Caco-2 (cell line): ENCODE data around the gene ZDHHC3. TPM values are rescaled to one million over a fixed set of nuclear protein-coding genes. Genes with fewer than 3 reads are reported as not detected.

ENCODE experiments used
- BruUV-seq: library from RNA; stranded (reverse); fragments of 400-500 nt; replicated peaks from 2 replicates; lab custom pipeline; 2021; lab: Mats Ljungman, UMichigan
- CTCF ChIA-PET: fragments of 300-600 bp; sonication (Branson Sonifier 250); formaldehyde crosslinking; loops from one replicate; lab custom pipeline; 2022; ENCODE audit warnings: antibody characterized with exemption; lab: Charles Lee
- POLR2A ChIA-PET: fragments of 300-600 bp; sonication (Branson Sonifier 250); formaldehyde crosslinking; loops from one replicate; lab custom pipeline; 2022; ENCODE audit warnings: antibody characterized with exemption; lab: Charles Lee
- DNase-seq, 2 experiments: peaks; one replicate each; pipeline versions ENCODE4 v3.0.0 to v3.0.0-alpha.2; 2020 to 2022
- H3K27me3 ChIP-seq: replicated peaks from 2 replicates; pipeline ENCODE4 v1.6.0; 2011; ENCODE audit warnings: low read length; ENCODE audit not compliant: control insufficient read depth, insufficient read depth
- H3K36me3 ChIP-seq: 2 replicates; pipeline ENCODE4 v1.5.1; 2011; ENCODE audit warnings: low read length; ENCODE audit not compliant: control insufficient read depth, insufficient read depth
- H3K4me1 ChIP-seq: fragments of 250-450 bp; sonication (Bioruptor Pico); 2 replicates; pipeline ENCODE4 v1.5.1; 2020; ENCODE audit warnings: mild to moderate bottlenecking
- H3K4me3 ChIP-seq: 2 replicates; pipeline ENCODE4 v1.5.1; 2011; ENCODE audit warnings: low read depth, mild to moderate bottlenecking, control low read depth, low read length
- H3K9me3 ChIP-seq: fragments of 250-450 bp; sonication (Bioruptor Pico); 2 replicates; pipeline ENCODE4 v1.5.1; 2020; ENCODE audit warnings: mild to moderate bottlenecking, moderate library complexity
- H3K27ac Mint-ChIP-seq: one replicate; pipeline ENCODE4 v1.8.0; 2022; ENCODE audit warnings: mixed read lengths; ENCODE audit not compliant: unreplicated experiment
- H3K27me3 Mint-ChIP-seq: one replicate; pipeline ENCODE4 v1.8.0; 2022; ENCODE audit warnings: mixed read lengths; ENCODE audit not compliant: insufficient read depth, unreplicated experiment
- H3K36me3 Mint-ChIP-seq: one replicate; pipeline ENCODE4 v1.8.0; 2022; ENCODE audit warnings: mild to moderate bottlenecking, mixed read lengths; ENCODE audit not compliant: insufficient read depth, unreplicated experiment
- H3K4me1 Mint-ChIP-seq: one replicate; pipeline ENCODE4 v1.8.0; 2022; ENCODE audit warnings: low read depth, mixed read lengths; ENCODE audit not compliant: unreplicated experiment
- H3K4me3 Mint-ChIP-seq: one replicate; pipeline ENCODE4 v1.8.0; 2022; ENCODE audit warnings: mild to moderate bottlenecking, moderate library complexity, mixed read lengths; ENCODE audit not compliant: unreplicated experiment
- H3K9me3 Mint-ChIP-seq: one replicate; pipeline ENCODE4 v1.8.0; 2022; ENCODE audit warnings: mixed read lengths; ENCODE audit not compliant: unreplicated experiment
- intact Hi-C: fragments of 100-400 bp; cut with micrococcal nuclease; formaldehyde crosslinking; loops from one replicate; pipeline ENCODE4 v1.10.0; 2022; ENCODE audit not compliant: unreplicated experiment
- total RNA-seq: library from RNA; stranded (reverse); gene quantifications from 2 replicates; pipeline ENCODE4 v1.2.3, GENCODE V29; 2022
- TF ChIP-seq, protein P1 (sequence below), 2 experiments: fragments of 200-600 bp in 1 of 2; IDR thresholded peaks; 1 replicate in 1 of 2; 2 replicates in 1 of 2; pipeline versions ENCODE4 v1.5.1 to v1.8.0; 2011 to 2022; ENCODE audit warnings: antibody characterized with exemption in 1 of 2, control low read depth in 1 of 2, inconsistent platforms in 1 of 2, low read depth in 1 of 2, low read length in 1 of 2, mild to moderate bottlenecking in 1 of 2, moderate library complexity in 1 of 2; ENCODE audit not compliant: insufficient read depth in 1 of 2, severe bottlenecking in 1 of 2, unreplicated experiment in 1 of 2

Gene ZDHHC3
- total RNA-seq, 1 experiment from 2014 or later = 71.3 TPM

DNA sequence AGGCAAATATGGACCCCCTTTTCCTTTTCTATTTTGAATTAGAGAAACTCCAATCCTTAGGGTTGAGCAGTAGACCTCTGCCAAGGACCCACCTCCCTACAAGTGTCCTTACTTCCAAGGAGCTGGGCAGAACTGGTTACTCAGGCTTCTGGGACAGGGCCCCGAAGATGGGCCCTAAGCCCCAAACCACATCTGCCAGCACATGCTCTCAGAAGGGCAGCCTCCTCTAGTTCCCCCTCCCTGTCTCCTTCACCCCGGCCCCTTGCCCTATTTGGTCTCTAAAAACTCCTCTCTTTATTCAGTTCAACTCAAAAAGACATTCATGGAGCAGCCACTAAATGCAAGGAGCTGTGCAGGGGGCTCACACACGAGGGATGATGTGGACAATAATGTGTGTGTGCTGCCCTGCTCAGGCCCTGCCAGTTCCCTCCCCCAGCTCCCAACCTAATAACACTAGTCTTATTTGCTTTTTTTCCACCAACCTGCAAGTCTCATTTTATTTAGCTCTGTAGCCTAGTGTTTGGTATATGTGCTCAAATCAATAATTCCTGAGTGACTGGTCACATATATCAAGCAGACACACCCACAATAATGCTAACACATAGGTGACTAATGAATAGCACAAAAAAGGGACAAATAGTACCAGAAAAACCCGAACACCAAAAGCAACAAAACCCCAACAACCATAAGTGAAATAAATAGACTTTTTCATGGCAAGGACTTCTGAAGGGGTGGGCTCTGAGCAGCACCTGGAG lies 12.2 kb downstream of the ZDHHC3 start:
- Histone ChIP-seq H3K4me3 (no peak overlapping the region), H3K9me3 (no peaks in the 10 kb centered on the region), H3K36me3 (no peaks in the 10 kb centered on the region), H3K27me3 (no peaks in the 10 kb centered on the region), H3K4me1 (peaks cover 9% of the 10 kb centered on the region; the same call in 1 of the 2 replicates)
- H3K27ac Mint-ChIP-seq = no peak overlapping the region
- H3K27me3 Mint-ChIP-seq = no peaks in the 10 kb centered on the region
- no peaks in the 10 kb centered on the region for H3K4me1 Mint-ChIP-seq
- BruUV-seq = no TSS peak
- ChIA-PET POLR2A (no interaction called here), CTCF (no interaction called here)
- H3K9me3 Mint-ChIP-seq = no peaks in the 10 kb centered on the region
- H3K4me3 Mint-ChIP-seq = no peak overlapping the region
- TF ChIP-seq, protein P1, sequence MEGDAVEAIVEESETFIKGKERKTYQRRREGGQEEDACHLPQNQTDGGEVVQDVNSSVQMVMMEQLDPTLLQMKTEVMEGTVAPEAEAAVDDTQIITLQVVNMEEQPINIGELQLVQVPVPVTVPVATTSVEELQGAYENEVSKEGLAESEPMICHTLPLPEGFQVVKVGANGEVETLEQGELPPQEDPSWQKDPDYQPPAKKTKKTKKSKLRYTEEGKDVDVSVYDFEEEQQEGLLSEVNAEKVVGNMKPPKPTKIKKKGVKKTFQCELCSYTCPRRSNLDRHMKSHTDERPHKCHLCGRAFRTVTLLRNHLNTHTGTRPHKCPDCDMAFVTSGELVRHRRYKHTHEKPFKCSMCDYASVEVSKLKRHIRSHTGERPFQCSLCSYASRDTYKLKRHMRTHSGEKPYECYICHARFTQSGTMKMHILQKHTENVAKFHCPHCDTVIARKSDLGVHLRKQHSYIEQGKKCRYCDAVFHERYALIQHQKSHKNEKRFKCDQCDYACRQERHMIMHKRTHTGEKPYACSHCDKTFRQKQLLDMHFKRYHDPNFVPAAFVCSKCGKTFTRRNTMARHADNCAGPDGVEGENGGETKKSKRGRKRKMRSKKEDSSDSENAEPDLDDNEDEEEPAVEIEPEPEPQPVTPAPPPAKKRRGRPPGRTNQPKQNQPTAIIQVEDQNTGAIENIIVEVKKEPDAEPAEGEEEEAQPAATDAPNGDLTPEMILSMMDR (IDR thresholded peaks at IDR 0.05; ENCODE audit: insufficient read depth in 1 of 2, low read depth in 1 of 2, low read length in 1 of 2, severe bottlenecking in 1 of 2, unreplicated experiment in 1 of 2) = no peak
- DNase-seq = no peak
- H3K36me3 Mint-ChIP-seq = no peaks in the 10 kb centered on the region
- intact Hi-C loops = no loop called here

DNA sequence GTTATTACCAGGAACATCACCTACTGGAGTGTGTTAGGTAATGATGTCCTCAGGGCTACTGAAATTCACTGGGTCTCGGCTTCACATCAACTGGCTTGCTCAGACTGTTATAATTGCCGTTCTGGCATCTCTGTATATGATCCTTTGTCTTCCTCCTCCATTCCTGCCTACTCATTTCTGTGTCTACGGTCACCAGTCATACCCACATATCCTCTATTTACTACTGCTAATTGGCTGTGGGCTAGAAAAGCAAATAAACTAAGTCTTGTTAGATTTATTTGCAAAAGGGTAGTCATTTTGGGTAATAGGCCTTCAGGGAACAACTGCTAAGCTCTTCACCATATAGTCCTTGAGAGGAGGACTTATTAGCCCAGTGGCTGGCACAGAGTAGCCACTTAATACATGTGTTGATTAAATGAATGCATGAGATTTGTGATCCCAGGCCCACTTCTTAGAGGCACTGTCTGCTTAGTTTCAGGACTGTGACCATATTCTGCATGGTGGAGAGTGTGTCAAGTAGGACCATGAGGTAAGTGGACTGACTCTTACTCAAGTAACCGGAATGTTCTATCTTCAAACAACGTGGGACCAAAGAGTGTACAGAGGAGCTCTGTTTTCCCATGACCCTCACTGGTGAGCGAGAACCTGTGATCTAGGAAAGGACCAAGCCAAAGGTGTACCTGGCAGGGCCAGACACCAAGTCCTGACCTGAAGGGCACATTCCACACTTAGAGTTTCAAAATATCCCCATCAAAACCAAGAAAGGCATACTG lies 13.2 kb downstream of the ZDHHC3 start:
- Mint-ChIP-seq H3K4me1 (no peaks in the 10 kb centered on the region), H3K27ac (no peak overlapping the region), H3K4me3 (no peak overlapping the region), H3K9me3 (no peaks in the 10 kb centered on the region), H3K36me3 (no peaks in the 10 kb centered on the region), H3K27me3 (no peaks in the 10 kb centered on the region)
- POLR2A ChIA-PET = no interaction called here
- no peak overlapping the region for H3K4me3 ChIP-seq
- intact Hi-C loops = no loop called here
- H3K9me3 ChIP-seq = no peaks in the 10 kb centered on the region
- peaks cover 9% of the 10 kb centered on the region; the same call in 1 of the 2 replicates for H3K4me1 ChIP-seq
- DNase-seq = no peak
- H3K36me3 ChIP-seq = no peaks in the 10 kb centered on the region
- H3K27me3 ChIP-seq = no peaks in the 10 kb centered on the region
- no TSS peak for BruUV-seq
- TF ChIP-seq, protein P1 (IDR thresholded peaks at IDR 0.05; ENCODE audit: insufficient read depth in 1 of 2, low read depth in 1 of 2, low read length in 1 of 2, severe bottlenecking in 1 of 2, unreplicated experiment in 1 of 2) = no peak
- CTCF ChIA-PET = no interaction called here

- Mint-ChIP-seq H3K27me3 (no peaks in the 10 kb centered on the region), H3K36me3 (peaks cover 5% of the 10 kb centered on the region), H3K27ac (no peak overlapping the region), H3K4me1 (no peaks in the 10 kb centered on the region), H3K9me3 (no peaks in the 10 kb centered on the region), H3K4me3 (no peak overlapping the region)
- H3K4me1 ChIP-seq = peaks cover 5% of the 10 kb centered on the region; the same call in 1 of the 2 replicates
- ChIA-PET POLR2A (no interaction called here), CTCF (no interaction called here)
- no TSS peak for BruUV-seq
- DNase-seq = no peak
- no peak overlapping the region for H3K4me3 ChIP-seq
- TF ChIP-seq, protein P1 (IDR thresholded peaks at IDR 0.05; ENCODE audit: insufficient read depth in 1 of 2, low read depth in 1 of 2, low read length in 1 of 2, severe bottlenecking in 1 of 2, unreplicated experiment in 1 of 2) = no peak
- H3K27me3 ChIP-seq = no peaks in the 10 kb centered on the region
- H3K9me3 ChIP-seq = no peaks in the 10 kb centered on the region
- no peaks in the 10 kb centered on the region; the same call in 1 of the 2 replicates for H3K36me3 ChIP-seq
- intact Hi-C loops = no loop called here
Observed at GRCh38 chr3:44961888-44962287, 14.1 kb downstream of the ZDHHC3 start.
